ENCODE data around the gene PCNX2.
"Not testable (repeated sequence)": the region's sequence is repeated elsewhere in the genome, so short reads cannot be mapped to it uniquely, and the experiment has no call there.

The PCNX2 gene

DNA sequence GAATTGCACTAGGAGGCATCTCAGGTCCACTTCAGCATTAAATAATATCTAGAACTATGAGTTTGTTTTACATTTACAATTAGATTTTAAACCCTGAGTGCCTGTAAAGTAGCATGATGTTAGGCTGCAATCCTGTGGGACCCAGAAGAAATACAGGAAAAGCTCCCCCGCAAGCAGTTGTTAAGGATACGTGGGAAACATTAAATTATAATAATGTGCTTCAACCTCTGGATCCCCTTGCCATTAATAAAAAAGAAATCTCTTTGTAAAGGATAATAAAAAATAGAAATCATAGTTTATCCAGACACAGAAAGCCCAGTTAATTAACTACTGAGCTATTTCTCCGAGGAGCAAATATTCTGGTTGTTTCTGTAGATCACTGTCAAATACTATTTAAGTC, 106.0 kb downstream of the PCNX2 start:
- Mint-ChIP-seq H3K27ac (no peak overlapping the region), H3K4me3 (no peak overlapping the region), H3K27me3 (no peaks in the 10 kb centered on the region), H3K9me3 (peaks cover 7% of the 10 kb centered on the region), H3K4me1 (ENCODE audit: low read depth) (no peaks in the 10 kb centered on the region), H3K36me3 (ENCODE audit: low read depth) (peaks cover 68% of the 10 kb centered on the region)
- DNase-seq = no peak

DNA sequence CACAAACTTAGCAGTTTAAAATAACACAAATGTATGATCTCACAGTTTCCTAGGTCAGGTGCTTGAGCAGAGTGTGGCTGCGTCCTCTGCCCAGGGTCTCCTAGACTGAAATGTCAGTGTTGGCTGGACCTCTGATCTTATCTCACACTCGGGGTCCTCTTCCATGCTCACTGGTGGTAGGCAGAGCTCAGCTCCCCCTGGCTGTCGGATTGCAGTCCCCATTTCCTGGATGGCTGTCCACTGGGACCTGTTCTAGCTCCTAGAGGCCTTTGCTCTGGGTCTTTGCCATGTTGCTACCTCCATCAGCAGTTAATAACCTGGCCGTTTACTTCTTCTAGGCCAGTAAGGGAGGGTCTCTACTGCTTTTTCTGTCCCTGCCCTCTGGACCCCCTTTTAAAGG, 107.5 kb downstream of the PCNX2 start:
- peaks cover 71% of the 10 kb centered on the region for H3K36me3 Mint-ChIP-seq (ENCODE audit: low read depth)
- no peak overlapping the region for H3K4me3 Mint-ChIP-seq
- H3K27me3 Mint-ChIP-seq = no peaks in the 10 kb centered on the region
- no peaks in the 10 kb centered on the region for H3K4me1 Mint-ChIP-seq (ENCODE audit: low read depth)
- no peaks in the 10 kb centered on the region for H3K9me3 Mint-ChIP-seq
- H3K27ac Mint-ChIP-seq = no peak overlapping the region
- DNase-seq = no peak

DNA sequence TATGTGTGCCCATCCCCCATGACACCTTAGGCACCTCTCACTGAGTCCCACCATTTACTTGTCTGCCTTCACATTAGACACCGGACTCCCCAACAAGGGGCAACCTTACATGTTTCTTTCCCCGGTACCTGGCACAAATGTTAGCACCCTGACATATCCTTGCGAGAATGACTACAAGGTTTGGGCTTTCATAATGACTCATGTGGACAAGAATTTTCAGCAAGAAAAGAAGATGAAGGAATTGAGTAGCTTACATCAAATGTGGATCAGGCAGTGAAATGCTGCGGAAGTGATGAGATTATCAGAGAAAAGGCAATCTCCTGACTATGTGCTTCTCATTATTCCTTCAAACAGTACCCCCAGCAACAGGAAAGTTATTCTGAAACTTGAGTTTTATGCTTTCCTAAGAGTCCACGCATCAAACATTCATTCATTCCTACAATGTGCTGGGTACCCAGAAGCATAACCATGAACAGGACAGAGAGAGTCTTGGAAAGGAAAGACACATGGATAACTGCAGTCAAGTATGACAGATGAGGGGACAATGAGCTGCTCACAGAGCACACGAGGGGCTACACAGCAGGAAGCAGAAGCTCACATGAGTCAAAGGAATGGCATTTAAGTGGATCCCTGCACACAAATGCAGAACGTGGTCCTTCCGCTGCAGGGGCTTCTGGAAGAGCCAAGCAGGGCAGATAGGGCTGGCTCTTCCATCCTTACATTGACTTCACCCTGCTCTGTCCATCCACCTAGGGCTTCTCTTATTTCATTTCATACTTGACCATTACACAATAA, 112.1 kb downstream of the PCNX2 start:
- H3K4me3 Mint-ChIP-seq = no peak overlapping the region
- peaks cover 2% of the 10 kb centered on the region for H3K9me3 Mint-ChIP-seq
- H3K27me3 Mint-ChIP-seq = no peaks in the 10 kb centered on the region
- H3K36me3 Mint-ChIP-seq (ENCODE audit: low read depth) = peaks cover 80% of the 10 kb centered on the region
- no peaks in the 10 kb centered on the region for H3K4me1 Mint-ChIP-seq (ENCODE audit: low read depth)
- H3K27ac Mint-ChIP-seq = no peak overlapping the region
- no peak for DNase-seq

DNA sequence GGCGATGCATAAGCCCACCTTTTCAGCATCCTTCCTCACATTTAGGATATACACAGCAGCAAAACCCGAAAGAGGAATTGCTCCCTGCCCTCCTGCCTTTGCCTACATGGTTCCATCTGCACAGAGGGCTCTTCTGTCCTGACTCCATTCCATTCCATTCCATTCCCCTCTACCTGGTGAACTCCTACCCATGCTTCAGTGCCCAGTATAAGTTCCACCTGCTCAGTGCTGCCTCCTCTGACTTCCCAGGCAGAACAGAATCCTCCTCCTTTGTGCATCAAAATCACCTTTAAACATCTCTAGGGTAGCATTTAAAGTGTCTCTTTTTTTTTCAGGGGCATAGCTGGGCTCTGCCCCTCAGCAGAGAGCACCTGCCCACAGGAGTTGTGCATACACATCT, 112.9 kb downstream of the PCNX2 start:
- H3K4me3 Mint-ChIP-seq = no peak overlapping the region
- H3K4me1 Mint-ChIP-seq (ENCODE audit: low read depth) = no peaks in the 10 kb centered on the region
- H3K36me3 Mint-ChIP-seq (ENCODE audit: low read depth) = peaks cover 85% of the 10 kb centered on the region
- DNase-seq = no peak
- no peak overlapping the region for H3K27ac Mint-ChIP-seq
- H3K27me3 Mint-ChIP-seq = no peaks in the 10 kb centered on the region
- H3K9me3 Mint-ChIP-seq = peaks cover 8% of the 10 kb centered on the region

DNA sequence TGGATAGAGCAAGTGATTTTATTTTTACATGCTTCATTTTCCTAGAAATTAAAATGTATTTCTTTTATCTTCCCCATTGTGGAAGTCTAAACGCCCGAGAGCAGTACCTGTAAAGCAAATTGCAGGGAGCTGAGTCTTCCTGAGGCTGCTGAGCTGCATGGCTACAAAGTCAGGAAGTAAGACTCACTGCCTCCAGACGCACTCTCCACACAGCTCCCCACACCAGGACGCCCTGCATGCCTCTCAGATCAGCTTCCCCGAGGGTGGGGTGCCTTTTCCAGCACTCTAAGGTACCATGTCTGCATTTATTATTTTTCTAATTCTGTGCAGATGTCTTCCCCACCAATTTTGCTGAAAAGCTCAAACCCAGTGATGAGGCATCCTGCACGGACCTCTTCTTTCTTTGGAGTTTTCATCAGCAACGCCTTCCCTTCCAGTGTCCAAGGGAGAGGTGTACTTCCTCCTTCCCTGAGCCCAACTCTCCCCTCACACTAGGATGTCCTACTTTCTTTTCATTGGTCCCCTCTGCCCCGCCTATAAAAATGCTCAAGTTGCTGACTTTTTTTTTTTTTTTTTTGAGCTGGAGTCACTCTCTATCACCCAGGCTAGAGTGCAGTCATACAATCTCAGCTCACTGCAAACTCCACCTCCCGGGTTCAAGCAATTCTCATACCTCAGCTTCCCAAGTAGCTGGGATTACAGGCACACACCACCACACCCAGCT, 114.7 kb downstream of the PCNX2 start:
- no peaks in the 10 kb centered on the region for H3K4me1 Mint-ChIP-seq (ENCODE audit: low read depth)
- H3K36me3 Mint-ChIP-seq (ENCODE audit: low read depth) = peaks cover 91% of the 10 kb centered on the region
- H3K4me3 Mint-ChIP-seq = no peak overlapping the region
- no peak for DNase-seq
- no peaks in the 10 kb centered on the region for H3K27me3 Mint-ChIP-seq
- peaks cover 13% of the 10 kb centered on the region for H3K9me3 Mint-ChIP-seq
- no peak overlapping the region for H3K27ac Mint-ChIP-seq

DNA sequence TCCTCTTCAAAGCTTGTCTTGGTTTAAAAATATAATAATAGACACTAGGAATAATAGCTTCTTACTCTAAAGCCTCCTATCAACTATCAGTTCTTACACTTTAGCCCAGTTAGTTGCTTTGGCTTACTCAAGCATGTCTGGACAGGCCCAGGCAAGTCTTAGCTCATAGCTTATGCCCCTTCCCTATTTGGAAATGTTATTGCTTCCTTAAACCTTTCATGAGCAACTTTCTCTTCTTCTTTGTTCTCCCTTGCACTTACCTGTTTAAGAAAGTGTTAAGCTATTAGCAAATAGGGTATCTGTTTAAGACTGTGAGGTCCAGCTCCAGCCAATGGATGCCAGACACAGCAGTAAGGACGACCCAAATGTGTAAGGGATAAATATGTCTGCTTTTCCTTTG, 115.9 kb downstream of the PCNX2 start:
- H3K4me1 Mint-ChIP-seq (ENCODE audit: low read depth); H3K27ac Mint-ChIP-seq; DNase-seq; H3K27me3 Mint-ChIP-seq; H3K4me3 Mint-ChIP-seq: not testable (repeated sequence)
- Mint-ChIP-seq H3K36me3 (ENCODE audit: low read depth) (peaks cover 98% of the 10 kb centered on the region), H3K9me3 (peaks cover 13% of the 10 kb centered on the region)

DNA sequence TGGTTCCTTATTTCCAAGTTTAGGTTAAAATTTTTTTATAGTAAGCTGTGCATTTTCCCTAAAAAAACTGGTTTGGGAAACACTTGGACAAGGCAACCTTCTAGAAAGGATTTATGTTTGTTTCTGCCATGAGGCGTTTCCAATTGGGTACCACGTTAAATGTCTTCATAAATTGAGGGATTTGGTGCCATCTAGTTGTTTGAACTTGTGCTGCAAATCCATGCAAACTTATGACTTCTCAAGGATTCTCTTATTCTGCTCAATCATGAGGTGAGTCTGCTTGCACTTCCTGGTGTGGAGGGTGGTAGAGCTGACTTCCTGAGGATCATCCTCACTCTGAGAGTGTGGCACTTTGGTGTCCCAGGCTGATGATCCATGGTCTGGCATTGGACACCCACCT, 123.3 kb downstream of the PCNX2 start:
- Mint-ChIP-seq H3K36me3 (ENCODE audit: low read depth) (peaks cover 71% of the 10 kb centered on the region), H3K4me3 (no peak overlapping the region), H3K4me1 (ENCODE audit: low read depth) (no peaks in the 10 kb centered on the region), H3K27me3 (no peaks in the 10 kb centered on the region), H3K27ac (no peak overlapping the region), H3K9me3 (peaks cover 11% of the 10 kb centered on the region)
- no peak for DNase-seq

DNA sequence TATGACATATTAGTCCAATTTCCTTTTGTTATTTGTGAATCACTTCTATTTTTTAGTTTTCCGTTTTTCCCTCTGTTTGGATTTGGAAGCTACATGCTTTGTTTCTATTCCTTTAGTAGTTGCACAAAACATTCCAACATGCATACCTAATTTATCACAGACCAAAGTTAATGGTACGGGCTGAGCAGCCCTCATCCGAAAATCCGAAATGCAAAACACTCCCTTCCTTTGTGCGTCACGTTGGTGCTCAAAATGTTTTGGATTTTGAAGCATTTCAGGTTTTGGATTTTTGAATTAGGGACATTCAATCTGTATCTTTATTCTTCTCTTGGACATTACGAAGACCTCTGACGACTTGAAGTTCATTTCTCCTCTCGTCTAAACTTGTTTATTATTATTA, 124.8 kb downstream of the PCNX2 start:
- H3K27ac Mint-ChIP-seq = no peak overlapping the region

DNA sequence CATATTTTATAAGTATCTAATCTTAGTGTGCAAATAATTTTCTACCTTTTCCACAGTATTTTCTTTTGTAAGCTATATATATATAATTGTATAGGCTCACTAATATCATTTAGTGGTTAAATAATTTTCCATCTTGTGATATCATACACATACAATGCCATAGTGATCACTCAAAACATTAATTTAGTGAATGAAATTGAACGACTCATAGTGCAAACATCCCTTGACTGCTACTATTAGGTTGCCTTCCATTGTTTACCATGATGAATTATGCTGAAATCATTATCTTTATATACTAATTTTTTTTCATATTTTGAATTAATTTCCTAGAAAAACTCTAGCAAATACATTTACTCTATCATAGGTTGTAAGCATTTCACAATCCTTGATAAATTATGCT, 127.1 kb downstream of the PCNX2 start:
- Mint-ChIP-seq H3K4me3 (no peak overlapping the region), H3K9me3 (peaks cover 20% of the 10 kb centered on the region), H3K27me3 (no peaks in the 10 kb centered on the region), H3K4me1 (ENCODE audit: low read depth) (no peaks in the 10 kb centered on the region), H3K36me3 (ENCODE audit: low read depth) (peaks cover 68% of the 10 kb centered on the region), H3K27ac (no peak overlapping the region)
- DNase-seq = no peak

More for the DNA sequence above, 124.8 kb downstream of the PCNX2 start:
- H3K27me3 Mint-ChIP-seq = no peaks in the 10 kb centered on the region
- H3K4me1 Mint-ChIP-seq (ENCODE audit: low read depth) = no peaks in the 10 kb centered on the region
- DNase-seq = no peak
- H3K36me3 Mint-ChIP-seq (ENCODE audit: low read depth) = peaks cover 66% of the 10 kb centered on the region
- H3K9me3 Mint-ChIP-seq = peaks cover 14% of the 10 kb centered on the region
- no peak overlapping the region for H3K4me3 Mint-ChIP-seq

DNA sequence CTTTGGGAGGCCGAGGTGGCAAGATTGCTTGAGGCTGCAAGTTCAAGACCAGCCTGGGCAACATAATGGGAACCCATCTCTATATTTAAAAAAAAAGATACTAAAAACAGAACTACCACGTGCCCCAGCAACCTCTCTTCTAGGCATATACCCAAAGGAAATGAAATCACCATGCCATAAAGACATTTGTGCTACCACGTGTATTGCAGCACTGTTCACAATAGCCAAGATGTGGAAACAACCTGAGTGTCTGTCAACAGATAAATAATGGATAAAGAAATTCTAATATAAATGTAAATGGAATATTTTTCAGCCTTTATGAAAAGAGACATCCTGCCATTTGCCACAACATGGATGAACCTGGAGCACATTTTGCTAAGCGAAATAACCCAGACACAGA, 128.6 kb downstream of the PCNX2 start:
- Mint-ChIP-seq H3K27ac (no peak overlapping the region), H3K4me1 (ENCODE audit: low read depth) (no peaks in the 10 kb centered on the region), H3K4me3 (no peak overlapping the region), H3K27me3 (no peaks in the 10 kb centered on the region), H3K36me3 (ENCODE audit: low read depth) (peaks cover 62% of the 10 kb centered on the region), H3K9me3 (peaks cover 18% of the 10 kb centered on the region)
- no peak for DNase-seq

DNA sequence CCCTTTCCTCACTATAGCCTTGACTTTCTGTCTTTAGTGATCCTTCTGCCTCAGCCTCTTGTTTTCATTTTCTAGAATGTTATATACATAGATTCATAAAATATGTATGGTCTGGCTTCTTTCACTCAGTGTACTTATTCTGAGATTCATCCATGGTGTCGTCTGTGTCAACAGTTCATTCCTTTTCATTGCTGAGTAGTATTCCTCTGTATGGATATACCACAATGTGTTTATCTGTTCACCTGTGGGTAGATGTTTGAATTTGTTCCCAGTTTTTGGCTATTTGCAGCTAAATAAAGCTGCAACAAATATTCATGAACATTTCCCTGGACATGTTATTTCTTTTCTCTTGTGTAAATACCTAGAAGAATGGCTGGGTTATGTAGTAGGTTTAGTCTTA, 131.8 kb downstream of the PCNX2 start:
- no peak overlapping the region for H3K27ac Mint-ChIP-seq

DNA sequence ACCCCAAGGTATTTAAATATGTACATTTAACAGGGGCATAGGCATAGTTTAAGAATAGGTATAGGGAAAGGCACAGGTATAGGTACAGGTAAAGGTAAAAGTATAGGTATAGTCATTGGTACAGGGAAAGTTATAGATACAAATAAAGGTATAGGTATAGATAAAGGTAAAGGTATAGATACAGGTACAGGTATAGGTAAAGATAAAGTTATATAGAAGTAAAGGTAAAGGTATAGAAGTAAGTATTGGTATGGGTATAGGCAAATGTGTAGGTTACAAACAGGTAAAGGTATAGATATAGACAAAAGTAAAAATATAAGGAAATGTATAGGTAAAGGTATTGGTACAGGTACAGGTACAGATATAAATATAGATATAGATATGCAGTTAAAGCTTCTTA, 137.2 kb downstream of the PCNX2 start:
- H3K36me3 Mint-ChIP-seq (ENCODE audit: low read depth) = peaks cover 77% of the 10 kb centered on the region
- H3K4me3 Mint-ChIP-seq = no peak overlapping the region
- no peak overlapping the region for H3K27ac Mint-ChIP-seq
- DNase-seq = no peak
- no peaks in the 10 kb centered on the region for H3K9me3 Mint-ChIP-seq
- no peaks in the 10 kb centered on the region for H3K27me3 Mint-ChIP-seq
- no peaks in the 10 kb centered on the region for H3K4me1 Mint-ChIP-seq (ENCODE audit: low read depth)

More for the DNA sequence above, 131.8 kb downstream of the PCNX2 start:
- Mint-ChIP-seq H3K9me3 (peaks cover 12% of the 10 kb centered on the region), H3K4me3 (no peak overlapping the region), H3K36me3 (ENCODE audit: low read depth) (peaks cover 71% of the 10 kb centered on the region), H3K4me1 (ENCODE audit: low read depth) (no peaks in the 10 kb centered on the region), H3K27me3 (no peaks in the 10 kb centered on the region)
- no peak for DNase-seq

DNA sequence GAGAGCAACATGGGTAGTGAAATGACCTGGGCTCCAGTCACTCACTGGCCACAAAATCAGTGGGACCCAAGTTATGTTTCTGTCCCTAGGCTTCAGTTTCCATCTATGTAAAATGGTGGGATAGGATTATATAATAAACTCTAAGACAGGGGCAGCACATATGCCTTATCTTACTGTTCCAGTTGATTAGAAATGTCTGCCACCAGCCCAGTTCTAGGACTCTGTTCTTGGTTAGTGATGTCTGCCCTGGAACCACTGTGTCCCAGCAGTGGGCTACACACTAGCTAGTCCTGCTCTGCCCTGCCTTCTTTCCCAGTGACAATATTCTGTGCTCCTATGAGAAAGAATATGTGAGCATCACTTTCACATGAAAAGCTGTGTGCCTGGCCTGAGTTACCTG, 138.3 kb downstream of the PCNX2 start:
- Mint-ChIP-seq H3K4me3 (no peak overlapping the region), H3K27me3 (no peaks in the 10 kb centered on the region), H3K4me1 (ENCODE audit: low read depth) (no peaks in the 10 kb centered on the region), H3K27ac (no peak overlapping the region), H3K9me3 (no peaks in the 10 kb centered on the region), H3K36me3 (ENCODE audit: low read depth) (peaks cover 82% of the 10 kb centered on the region)
- no peak for DNase-seq

DNA sequence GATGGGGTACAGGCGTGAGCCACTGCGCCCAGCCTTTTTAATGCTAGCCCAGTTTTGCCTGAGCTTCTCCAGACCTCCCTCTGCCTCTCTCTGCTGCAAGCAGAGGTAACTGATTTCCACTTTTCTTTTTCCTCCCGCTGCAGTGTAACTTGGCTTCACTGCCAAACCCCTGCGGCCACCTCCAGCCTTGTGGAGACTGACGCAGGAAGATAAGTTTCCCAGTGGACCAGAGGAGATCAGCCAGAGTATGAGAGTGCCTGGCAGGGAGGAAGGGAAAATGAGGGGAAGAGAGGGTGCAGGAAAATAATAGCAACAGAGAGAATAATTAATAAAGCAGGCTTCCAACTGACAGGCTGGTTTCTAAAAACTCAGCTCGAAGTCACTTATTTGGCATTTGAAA, 143.7 kb downstream of the PCNX2 start:
- Mint-ChIP-seq H3K4me1 (ENCODE audit: low read depth) (no peaks in the 10 kb centered on the region), H3K27ac (no peak overlapping the region)

DNA sequence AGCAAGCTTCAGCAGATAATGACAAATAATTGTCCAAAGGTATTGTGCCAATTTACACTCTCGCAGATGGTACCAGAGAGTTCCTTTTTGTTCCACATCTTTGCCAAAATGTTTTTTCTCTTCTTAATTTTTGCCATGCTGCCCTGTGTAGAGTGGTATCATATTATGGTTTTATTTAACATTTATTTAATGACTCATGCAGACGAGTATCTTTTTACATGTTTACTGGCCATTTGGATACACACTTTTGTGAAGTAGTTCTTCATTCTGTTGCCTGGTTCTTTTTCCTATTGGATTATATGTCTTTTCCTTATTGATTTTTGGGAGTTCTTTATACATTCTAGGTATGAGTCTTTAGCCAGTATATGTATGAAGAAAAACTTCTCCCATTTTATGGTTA, 151.1 kb downstream of the PCNX2 start:
- Mint-ChIP-seq H3K27ac (no peak overlapping the region), H3K9me3 (no peaks in the 10 kb centered on the region), H3K27me3 (no peaks in the 10 kb centered on the region), H3K4me1 (ENCODE audit: low read depth) (no peaks in the 10 kb centered on the region), H3K4me3 (no peak overlapping the region), H3K36me3 (ENCODE audit: low read depth) (peaks cover 48% of the 10 kb centered on the region)
- no peak for DNase-seq

More for the DNA sequence above, 143.7 kb downstream of the PCNX2 start:
- Mint-ChIP-seq H3K9me3 (no peaks in the 10 kb centered on the region), H3K27me3 (no peaks in the 10 kb centered on the region), H3K36me3 (ENCODE audit: low read depth) (peaks cover 60% of the 10 kb centered on the region), H3K4me3 (no peak overlapping the region)
- no peak for DNase-seq

All from activated T-cell treated with anti-CD3 and anti-CD28 coated beads, Interleukin-2, amount 50 U/mL, for 24 hours (primary cell).